Activated T-cell treated with anti-CD3 and anti-CD28 coated beads, Interleukin-2, amount 50 U/mL, for 72 hours (primary cell): ENCODE data around the gene PSAP. TPM values are rescaled to one million over a fixed set of nuclear protein-coding genes. Genes with fewer than 3 reads are reported as not detected.

ENCODE experiments used
- ATAC-seq, 2 donors: fragments of 150-1000 bp; cut with Tn5 transposase; replicated peaks in 1 of 2; 2 replicates each; pipeline ENCODE4 v1.10.0; 2021; ENCODE audit warnings: moderate library complexity in 2 of 2, mild to moderate bottlenecking in 1 of 2
- DNase-seq, 2 donors: peaks; one replicate each; pipeline ENCODE4 v3.0.0; 2021 to 2022; ENCODE audit warnings: mixed read lengths in 1 of 2
- H3K27ac Mint-ChIP-seq: one replicate; pipeline ENCODE4 v1.8.0; 2022; ENCODE audit warnings: mild to moderate bottlenecking, moderate library complexity, mixed read lengths
- H3K27me3 Mint-ChIP-seq: one replicate; pipeline ENCODE4 v1.8.0; 2022; ENCODE audit warnings: low read depth, mixed read lengths
- H3K36me3 Mint-ChIP-seq, 2 donors: one replicate each; pipeline ENCODE4 v1.8.0; 2022; ENCODE audit warnings: mixed read lengths in 2 of 2, mild to moderate bottlenecking in 1 of 2; ENCODE audit not compliant: insufficient read depth in 2 of 2
- H3K4me1 Mint-ChIP-seq: one replicate; pipeline ENCODE4 v1.8.0; 2022; ENCODE audit warnings: low read depth, mixed read lengths
- H3K4me3 Mint-ChIP-seq, 2 donors: one replicate each; pipeline ENCODE4 v1.8.0; 2022; ENCODE audit warnings: mild to moderate bottlenecking in 2 of 2, mixed read lengths in 2 of 2, moderate library complexity in 2 of 2
- H3K9me3 Mint-ChIP-seq, 2 donors: one replicate each; pipeline ENCODE4 v1.8.0; 2022; ENCODE audit warnings: mixed read lengths in 2 of 2
- total RNA-seq, 2 donors: library from RNA; stranded (reverse); gene quantifications; one replicate each; pipeline ENCODE4 v1.2.3, GENCODE V29; 2022

Gene PSAP
- total RNA-seq, 2 donors from 2014 or later = 111 to 139 TPM

DNA sequence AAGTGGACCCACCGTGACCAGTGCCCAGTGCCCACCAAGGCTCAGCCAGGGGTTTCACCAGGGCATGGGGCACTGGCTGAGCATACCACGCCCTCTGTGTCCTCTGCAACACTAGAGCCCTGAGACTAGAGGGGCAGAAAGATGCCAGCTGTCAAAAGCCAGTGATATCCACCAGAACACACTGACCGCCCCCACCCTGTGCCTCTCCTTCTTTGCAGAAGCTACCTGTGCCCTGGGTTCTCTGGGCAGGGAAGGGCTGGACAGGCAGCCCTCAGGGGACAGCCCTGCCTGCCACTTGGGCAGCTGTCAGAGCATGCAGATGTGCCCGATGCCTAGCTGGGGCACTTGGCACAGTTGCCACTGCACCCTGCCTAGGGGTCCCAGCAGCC is 78.2 kb downstream of the PSAP start:
- no peak for DNase-seq
- no peak for ATAC-seq
- Mint-ChIP-seq H3K36me3 (peaks cover 2% of the 10 kb centered on the region in 2 donors), H3K27ac (peak overlapping the region; percentile 92), H3K4me3 (peak overlapping the region; percentile 82 to 95), H3K4me1 (peaks cover 76% of the 10 kb centered on the region), H3K9me3 (peaks cover 0 to 3% of the 10 kb centered on the region in 2 donors), H3K27me3 (no peaks in the 10 kb centered on the region)

GRCh38 chr10:71771821-71772617 is 79.0 kb downstream of the PSAP start:
- Mint-ChIP-seq H3K27ac (peak overlapping the region; percentile 92), H3K4me1 (peaks cover 85% of the 10 kb centered on the region), H3K27me3 (no peaks in the 10 kb centered on the region), H3K9me3 (no peaks in the 10 kb centered on the region), H3K4me3 (peak overlapping the region; percentile 82 to 95), H3K36me3 (peaks cover 2 to 4% of the 10 kb centered on the region in 2 donors)
- DNase-seq (peak in 1 of 2 donors; percentile 42), ATAC-seq (no peak)

DNA sequence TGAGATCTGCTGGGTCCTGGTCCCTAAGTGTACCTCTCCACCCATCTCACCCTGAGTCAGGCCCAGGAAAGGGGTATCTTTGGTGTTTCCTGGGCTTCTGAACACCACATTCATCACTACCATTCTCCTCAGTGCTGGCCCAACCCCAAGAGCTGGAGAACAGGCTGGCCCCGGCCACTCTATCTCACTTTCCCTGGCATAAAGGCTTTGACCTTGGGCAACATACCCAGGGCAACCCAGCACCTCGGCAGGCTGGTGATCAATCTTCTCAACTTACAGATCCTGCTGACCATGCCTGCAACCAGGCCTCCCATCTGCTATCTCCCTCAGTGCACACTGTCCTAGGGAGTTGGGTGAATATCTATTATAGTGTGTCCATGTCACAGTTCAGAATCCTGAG is 79.8 kb downstream of the PSAP start:
- Mint-ChIP-seq H3K9me3 (no peaks in the 10 kb centered on the region), H3K4me3 (peak overlapping the region; percentile 82 to 95), H3K27ac (peak overlapping the region; percentile 92), H3K36me3 (peaks cover 0 to 6% of the 10 kb centered on the region in 2 donors), H3K27me3 (no peaks in the 10 kb centered on the region), H3K4me1 (peaks cover 88% of the 10 kb centered on the region)
- no peak for DNase-seq
- ATAC-seq = no peak

DNA sequence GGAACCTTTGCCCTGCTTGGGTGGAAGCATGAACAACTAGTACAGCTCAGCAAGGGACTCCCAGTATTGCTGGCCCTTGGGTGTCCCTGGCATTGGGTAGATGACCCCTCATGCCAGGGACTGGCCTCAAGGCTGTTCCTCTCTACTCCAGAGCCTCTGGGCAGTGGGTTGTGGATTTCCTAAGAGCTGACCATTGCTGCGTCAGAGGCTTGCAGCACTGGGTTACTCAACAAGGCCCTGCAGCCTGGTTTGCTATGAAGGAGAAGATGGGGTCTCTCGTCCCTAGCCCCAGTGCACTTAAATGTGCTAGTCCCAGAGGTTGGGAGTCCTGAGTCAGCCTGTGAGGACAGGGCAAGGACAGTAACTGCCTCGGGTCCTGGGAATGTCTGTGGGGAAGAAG is 80.3 kb downstream of the PSAP start:
- Mint-ChIP-seq H3K4me3 (peak overlapping the region; percentile 82 to 95), H3K4me1 (peaks cover 88% of the 10 kb centered on the region), H3K27me3 (no peaks in the 10 kb centered on the region), H3K36me3 (peaks cover 0 to 6% of the 10 kb centered on the region in 2 donors), H3K27ac (peak overlapping the region; percentile 81), H3K9me3 (no peaks in the 10 kb centered on the region)
- ATAC-seq = no peak
- no peak for DNase-seq

- peak overlapping the region; percentile 93 for H3K27ac Mint-ChIP-seq
- ATAC-seq (no peak), DNase-seq (no peak)
- peak overlapping the region; percentile 87 to 95 for H3K4me3 Mint-ChIP-seq
- H3K4me1 Mint-ChIP-seq = peaks cover 88% of the 10 kb centered on the region
- no peaks in the 10 kb centered on the region for H3K27me3 Mint-ChIP-seq
- peaks cover 0 to 6% of the 10 kb centered on the region in 2 donors for H3K36me3 Mint-ChIP-seq
- H3K9me3 Mint-ChIP-seq = no peaks in the 10 kb centered on the region
Observed at GRCh38 chr10:71770255-71770654, 80.8 kb downstream of the PSAP start.

GRCh38 chr10:71769279-71769823 is 81.7 kb downstream of the PSAP start:
- no peaks in the 10 kb centered on the region for H3K9me3 Mint-ChIP-seq
- no peaks in the 10 kb centered on the region for H3K27me3 Mint-ChIP-seq
- H3K4me1 Mint-ChIP-seq = peaks cover 83% of the 10 kb centered on the region
- peaks cover 0 to 6% of the 10 kb centered on the region in 2 donors for H3K36me3 Mint-ChIP-seq
- DNase-seq (no peak), ATAC-seq (peak in 1 of 2 donors; percentile 12)
- H3K4me3 Mint-ChIP-seq = peak overlapping the region; percentile 69 to 87
- peak overlapping the region; percentile 93 for H3K27ac Mint-ChIP-seq

DNA sequence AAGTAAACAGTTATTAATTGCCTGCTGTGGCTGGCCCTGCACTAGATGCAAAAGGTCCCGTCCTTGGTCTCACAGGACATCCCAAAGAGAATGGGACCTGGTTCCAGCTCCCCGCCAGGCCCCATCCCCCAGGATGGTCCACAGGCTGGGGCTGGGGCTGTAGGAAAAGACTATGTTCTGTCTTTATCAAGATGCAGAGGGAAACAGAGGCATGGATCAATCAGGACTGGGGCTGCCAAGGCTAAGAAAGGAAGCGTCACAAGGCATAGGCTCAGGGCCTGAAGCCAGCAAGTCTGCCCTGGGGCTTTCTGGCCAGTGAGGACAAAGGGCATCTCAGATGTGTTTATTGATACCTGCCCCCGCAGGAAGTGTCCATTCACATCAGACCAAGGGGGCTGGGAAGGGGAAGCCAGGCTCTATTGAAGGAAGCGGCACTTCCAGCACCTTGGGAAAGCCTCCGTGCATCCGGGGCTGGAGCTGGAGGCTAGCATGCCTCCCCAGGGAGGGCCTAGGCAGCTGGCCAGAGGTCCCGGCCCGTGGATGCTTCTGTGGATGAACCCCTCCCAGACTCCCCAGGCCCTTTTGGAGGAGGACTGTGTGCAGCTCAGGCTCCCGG is 83.5 kb downstream of the PSAP start:
- Mint-ChIP-seq H3K27me3 (no peaks in the 10 kb centered on the region), H3K4me3 (peak overlapping the region; percentile 69 to 81), H3K4me1 (peaks cover 83% of the 10 kb centered on the region), H3K27ac (peak overlapping the region; percentile 91), H3K36me3 (peaks cover 0 to 9% of the 10 kb centered on the region in 2 donors), H3K9me3 (no peaks in the 10 kb centered on the region)
- ATAC-seq (no peak), DNase-seq (no peak)

GRCh38 chr10:71766717-71767419 is 84.2 kb downstream of the PSAP start:
- ATAC-seq = no peak
- Mint-ChIP-seq H3K36me3 (peaks cover 0 to 9% of the 10 kb centered on the region in 2 donors), H3K4me1 (peaks cover 80% of the 10 kb centered on the region), H3K9me3 (no peaks in the 10 kb centered on the region), H3K27ac (peak overlapping the region; percentile 51), H3K27me3 (no peaks in the 10 kb centered on the region), H3K4me3 (peak overlapping the region; percentile 57 to 74)
- DNase-seq = no peak

Other genes starting within 250 kb of the PSAP start
- under 1 TPM; 0.35 to 0.43 TPM for gene C10orf105, start 131.5 kb downstream of the PSAP start, total RNA-seq
- 10 to 100 TPM; 70.1 to 70.5 TPM for gene VSIR, start 77.7 kb downstream of the PSAP start, total RNA-seq
- under 1 TPM; 0.16 to 0.38 TPM for gene CHST3, start 113.1 kb upstream of the PSAP start, total RNA-seq
- 100 to 1,000 TPM; 253 to 291 TPM for gene SPOCK2, start 237.3 kb upstream of the PSAP start, total RNA-seq